ENCODE measurements around the gene RALGAPA2. TPM values are rescaled to one million over a fixed set of nuclear protein-coding genes. Genes with fewer than 3 reads are reported as not detected.
A peak's percentile ranks its signal among the peaks of the same experiment; 100 is the strongest.

Gene RALGAPA2
- total and polyA plus RNA-seq, 2 donors from 2014 or later: 5.9 to 66.7 TPM

DNA sequence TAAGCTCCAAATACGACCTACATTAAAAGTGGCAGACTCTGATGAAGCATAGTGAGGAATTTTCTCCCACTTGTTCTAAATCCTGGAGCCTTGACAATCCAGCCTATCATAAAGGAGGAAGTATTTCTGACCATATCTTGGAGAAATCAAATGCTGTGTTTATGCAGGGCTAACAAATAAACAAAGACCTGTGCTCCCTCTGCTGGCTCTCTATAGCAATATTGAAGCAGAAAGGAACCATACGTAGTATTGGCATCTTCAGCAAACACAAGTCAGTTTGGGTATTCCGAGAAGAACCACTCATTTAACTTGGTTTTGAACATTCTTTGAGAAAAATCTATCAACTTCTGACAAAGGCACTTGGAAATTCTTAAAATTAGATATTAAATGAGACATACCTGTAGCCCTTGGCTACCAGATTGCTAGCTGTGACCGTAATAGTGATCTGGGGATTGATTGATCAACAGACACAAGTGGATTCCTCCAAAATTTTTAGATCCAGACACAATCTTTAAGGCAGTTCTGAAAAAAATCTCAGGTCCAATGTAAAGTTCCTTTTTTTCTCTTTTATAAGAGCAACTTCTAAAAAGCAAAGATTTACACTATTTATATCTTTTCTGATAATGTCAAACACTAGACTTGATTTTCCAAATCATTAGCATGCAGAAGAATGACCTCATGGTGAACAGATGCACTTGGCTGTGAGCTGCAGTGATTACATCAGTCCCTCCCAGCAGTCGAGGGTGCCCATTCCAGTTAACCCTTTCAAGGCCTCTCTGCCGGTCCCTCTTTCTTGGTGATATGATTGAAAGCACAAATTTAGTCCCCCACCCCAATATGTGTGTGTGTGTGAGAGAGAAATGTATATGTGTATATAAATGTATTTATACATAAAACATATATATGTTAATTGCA lies 304.3 kb downstream of the RALGAPA2 start:
- peaks cover 0 to 3% (median 0%) of the 10 kb centered on the region in 3 donors for H3K36me3 ChIP-seq (ENCODE audit: control insufficient read depth in 2 of 3, insufficient read depth in 3 of 3, low read length in 3 of 3)
- H3K4me3 ChIP-seq (ENCODE audit: low read length in 3 of 3): no peak overlapping the region
- no peak overlapping the region for H3K27ac ChIP-seq (ENCODE audit: low read depth in 2 of 2, low read length in 2 of 2)
- intact Hi-C loops (cut with DNase I): no loop called here
- FAIRE-seq (no peak), DNase-seq (peak in 1 of 5 donors; percentile 56)
- H3K9me3 ChIP-seq (ENCODE audit: control insufficient read depth in 2 of 3, insufficient read depth in 1 of 3, low read length in 3 of 3): no peaks in the 10 kb centered on the region
- no peaks in the 10 kb centered on the region for H3K4me1 ChIP-seq (ENCODE audit: control insufficient read depth in 2 of 3, insufficient read depth in 2 of 3, low read depth in 1 of 3, low read length in 3 of 3)
- no peak overlapping the region for H3K9ac ChIP-seq (ENCODE audit: low read length in 3 of 3)
- H3K27me3 ChIP-seq (ENCODE audit: control insufficient read depth, insufficient read depth, low read length): peaks cover 2% of the 10 kb centered on the region
- TF ChIP-seq, protein P1, sequence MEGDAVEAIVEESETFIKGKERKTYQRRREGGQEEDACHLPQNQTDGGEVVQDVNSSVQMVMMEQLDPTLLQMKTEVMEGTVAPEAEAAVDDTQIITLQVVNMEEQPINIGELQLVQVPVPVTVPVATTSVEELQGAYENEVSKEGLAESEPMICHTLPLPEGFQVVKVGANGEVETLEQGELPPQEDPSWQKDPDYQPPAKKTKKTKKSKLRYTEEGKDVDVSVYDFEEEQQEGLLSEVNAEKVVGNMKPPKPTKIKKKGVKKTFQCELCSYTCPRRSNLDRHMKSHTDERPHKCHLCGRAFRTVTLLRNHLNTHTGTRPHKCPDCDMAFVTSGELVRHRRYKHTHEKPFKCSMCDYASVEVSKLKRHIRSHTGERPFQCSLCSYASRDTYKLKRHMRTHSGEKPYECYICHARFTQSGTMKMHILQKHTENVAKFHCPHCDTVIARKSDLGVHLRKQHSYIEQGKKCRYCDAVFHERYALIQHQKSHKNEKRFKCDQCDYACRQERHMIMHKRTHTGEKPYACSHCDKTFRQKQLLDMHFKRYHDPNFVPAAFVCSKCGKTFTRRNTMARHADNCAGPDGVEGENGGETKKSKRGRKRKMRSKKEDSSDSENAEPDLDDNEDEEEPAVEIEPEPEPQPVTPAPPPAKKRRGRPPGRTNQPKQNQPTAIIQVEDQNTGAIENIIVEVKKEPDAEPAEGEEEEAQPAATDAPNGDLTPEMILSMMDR (IDR thresholded peaks at IDR 0.05; ENCODE audit: borderline replicate concordance, extremely low read depth, insufficient read depth): no peak

DNA sequence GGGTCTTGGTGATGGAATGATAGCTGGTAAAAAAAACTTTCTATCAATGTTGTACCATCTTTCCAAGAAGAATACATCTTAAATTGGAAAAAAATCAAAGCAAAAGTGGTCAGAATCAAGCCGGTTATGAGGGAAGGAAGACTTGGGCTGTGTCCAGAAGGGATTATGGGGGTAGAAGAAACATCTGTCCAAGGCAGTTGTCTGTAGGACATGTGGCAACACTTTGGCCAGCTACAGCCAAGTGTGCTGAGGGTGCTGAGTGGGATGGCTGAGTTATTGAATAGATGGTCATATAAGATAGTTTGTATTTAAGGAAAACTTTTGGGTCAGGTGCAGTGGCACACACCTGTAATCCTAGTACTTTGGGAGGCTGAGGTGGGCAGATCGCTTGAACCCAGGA lies 306.1 kb downstream of the RALGAPA2 start:
- no peak overlapping the region for H3K27ac ChIP-seq (ENCODE audit: low read depth in 2 of 2, low read length in 2 of 2)
- H3K36me3 ChIP-seq (ENCODE audit: control insufficient read depth in 2 of 3, insufficient read depth in 3 of 3, low read length in 3 of 3): peaks cover 0 to 3% (median 0%) of the 10 kb centered on the region in 3 donors
- H3K9me3 ChIP-seq (ENCODE audit: control insufficient read depth in 2 of 3, insufficient read depth in 1 of 3, low read length in 3 of 3): no peaks in the 10 kb centered on the region
- no peaks in the 10 kb centered on the region for H3K4me1 ChIP-seq (ENCODE audit: control insufficient read depth in 2 of 3, insufficient read depth in 2 of 3, low read depth in 1 of 3, low read length in 3 of 3)
- no peak overlapping the region for H3K4me3 ChIP-seq (ENCODE audit: low read length in 3 of 3)
- no peaks in the 10 kb centered on the region for H3K27me3 ChIP-seq (ENCODE audit: control insufficient read depth, insufficient read depth, low read length)
- FAIRE-seq (no peak), DNase-seq (no peak)
- H3K9ac ChIP-seq (ENCODE audit: low read length in 3 of 3): no peak overlapping the region
- intact Hi-C loops (cut with DNase I): no loop called here
- TF ChIP-seq, protein P1 (IDR thresholded peaks at IDR 0.05; ENCODE audit: borderline replicate concordance, extremely low read depth, insufficient read depth): no peak

DNA sequence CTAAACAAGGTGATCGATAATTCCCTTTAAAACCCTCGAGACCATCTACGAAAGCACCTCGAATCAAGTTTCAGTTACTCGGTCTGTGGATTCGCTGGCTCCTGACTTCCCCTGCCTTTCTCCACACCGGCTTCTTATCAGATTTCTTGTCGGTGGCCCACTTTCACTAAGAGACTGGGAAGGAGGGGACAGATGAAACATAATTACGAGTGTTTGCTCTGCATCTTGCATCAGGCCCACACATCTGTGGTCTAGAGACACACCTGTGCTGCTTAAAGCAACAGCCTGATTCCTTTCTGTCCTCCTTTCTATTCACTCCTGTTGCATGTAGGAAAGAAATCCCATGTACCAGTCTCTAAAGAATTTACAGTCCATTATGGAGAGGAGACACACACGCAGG lies 306.8 kb downstream of the RALGAPA2 start:
- no peak for FAIRE-seq
- H3K36me3 ChIP-seq (ENCODE audit: control insufficient read depth in 2 of 3, insufficient read depth in 3 of 3, low read length in 3 of 3): peaks cover 0 to 3% (median 0%) of the 10 kb centered on the region in 3 donors

More for the DNA sequence above, 306.8 kb downstream of the RALGAPA2 start:
- intact Hi-C loops (cut with DNase I): no loop called here
- Histone ChIP-seq H3K27me3 (ENCODE audit: control insufficient read depth, insufficient read depth, low read length) (no peaks in the 10 kb centered on the region), H3K9ac (ENCODE audit: low read length in 3 of 3) (no peak overlapping the region), H3K4me3 (ENCODE audit: low read length in 3 of 3) (no peak overlapping the region), H3K9me3 (ENCODE audit: control insufficient read depth in 2 of 3, insufficient read depth in 1 of 3, low read length in 3 of 3) (no peaks in the 10 kb centered on the region), H3K27ac (ENCODE audit: low read depth in 2 of 2, low read length in 2 of 2) (no peak overlapping the region), H3K4me1 (ENCODE audit: control insufficient read depth in 2 of 3, insufficient read depth in 2 of 3, low read depth in 1 of 3, low read length in 3 of 3) (no peaks in the 10 kb centered on the region)
- TF ChIP-seq, protein P1 (IDR thresholded peaks at IDR 0.05; ENCODE audit: borderline replicate concordance, extremely low read depth, insufficient read depth): no peak
- DNase-seq: no peak

Data from kidney (tissue), 14 donors.